Heart left ventricle (tissue), 16 donors: Measurements from ENCODE around the gene LRP10. TPM values are rescaled to one million over a fixed set of nuclear protein-coding genes. Genes with fewer than 3 reads are reported as not detected.

ENCODE experiments used
- ATAC-seq, 4 donors: fragments of 200-7000 bp; cut with Tn5 transposase; one replicate each; pipeline ENCODE4 v1.9.1; 2020 to 2022; ENCODE audit warnings: moderate library complexity in 4 of 4, mild to moderate bottlenecking in 3 of 4, moderate number of reproducible peaks in 1 of 4
- DNase-seq, 5 donors: peaks; one replicate each; pipeline ENCODE4 v3.0.0-alpha.2; 2020
- H3K27ac ChIP-seq, 12 donors: fragments of 200-600 bp; sonication (generic) in 4 of 12; one replicate each; pipeline versions ENCODE4 v1.5.0 to v1.8.0; 2016 to 2022; ENCODE audit warnings: mild to moderate bottlenecking in 2 of 12
- H3K27me3 ChIP-seq, 9 donors: fragments of 200-600 bp; sonication (generic) in 2 of 9; one replicate each; pipeline versions ENCODE4 v1.5.1 to v1.8.0; 2016 to 2022; ENCODE audit warnings: mild to moderate bottlenecking in 3 of 9
- H3K36me3 ChIP-seq, 9 donors: fragments of 200-600 bp; sonication (generic) in 2 of 9; one replicate each; pipeline versions ENCODE4 v1.5.0 to v1.8.0; 2018 to 2022; ENCODE audit warnings: mild to moderate bottlenecking in 2 of 9
- H3K4me1 ChIP-seq, 12 donors: fragments of 200-600 bp; sonication (generic) in 4 of 12; one replicate each; pipeline versions ENCODE4 v1.5.0 to v1.8.0; 2016 to 2022; ENCODE audit warnings: mild to moderate bottlenecking in 3 of 12
- H3K4me3 ChIP-seq, 12 donors: fragments of 200-600 bp; sonication (generic) in 4 of 12; one replicate each; pipeline versions ENCODE4 v1.5.0 to v1.8.0; 2017 to 2022; ENCODE audit warnings: mild to moderate bottlenecking in 9 of 12, moderate library complexity in 4 of 12
- H3K9me3 ChIP-seq, 12 donors: fragments of 200-600 bp; sonication (generic) in 4 of 12; one replicate each; pipeline versions ENCODE4 v1.5.0 to v1.8.0; 2016 to 2022; ENCODE audit warnings: mild to moderate bottlenecking in 1 of 12
- POLR2A ChIP-seq, 2 donors: fragments of 450-650 bp; IDR thresholded peaks; one replicate each; pipeline ENCODE4 v1.6.1; 2017; ENCODE audit warnings: antibody characterized with exemption in 2 of 2, mild to moderate bottlenecking in 2 of 2, moderate library complexity in 2 of 2
- WGBS, 4 donors: extraction: QIAGEN DNeasy Blood & Tissue Kit in 2 of 4; methylation state at CpG; one replicate each; pipeline versions ENCODE4 v1.1.5 to v1.1.7; 2013 to 2018; 5-methylcytosine and 5-hydroxymethylcytosine counted together
- intact Hi-C, 10 donors: fragments of 100-400 bp; cut with DNase I; formaldehyde crosslinking; loops; one replicate each; pipeline versions ENCODE4 v1.11.1 to v1.14.2; 2022
- polyA plus RNA-seq, 2 donors: library from polyadenylated mRNA; stranded (reverse); fragments of 200-250 nt; gene quantifications; one replicate each; pipeline ENCODE4 v1.2.3, GENCODE V29; 2013
- total RNA-seq, 9 donors: library from RNA; depleted of rRNA in 2 of 9; stranded (reverse); fragments of >200 nt in 2 of 9; fragmentation: NEBNext Ultra II Directional in 3 of 9; extraction: Animal tissue kit (Norgen Biotek cat#: 25700) in 3 of 9; gene quantifications; one replicate each; pipeline versions ENCODE4 v1.1.0 to v1.2.4, GENCODE V29; 2016 to 2023
- TF ChIP-seq, protein P1 (sequence below), 12 donors: fragments of 200-600 bp; sonication (generic) in 4 of 12; IDR thresholded peaks; one replicate each; pipeline versions ENCODE4 v1.5.0 to v1.8.0; 2018 to 2022; ENCODE audit warnings: antibody characterized with exemption in 12 of 12, mild to moderate bottlenecking in 5 of 12
- donor health status: ischemic (EF 13 %, LVEDD 7.1; RV severe dilation, severe dysfunction).
- donor health status: healthy with polysubstance abuse.
- donor health status: DM: no; HTN: yes; CAD: no.
- donor health status: DM: no; HTN: no; CAD: no.
- donor health status: ischemic (EF 25% LVEDD 6.9; RV normal size, moderate dysfunction).
- donor health status: ischemic (EF 25% LVEDD 5.7; RV mildly dilated, moderate dysfunction).
- donor health status: healthy.
- donor health status: DM: yes; HTN: yes; CAD: no.
- donor health status: ischemic (EF 35%, LVEDD 5.7; RV mildly dilated, moderate dysfunction).
- donor health status: nonischemic (EF 11% LVEDD 7.7; RV severe dilation, severe dysfunction).
- donor health status: DM: yes; HTN: yes; CAD: no.
- donor health status: PGD.
- donor health status: ischemic (EF 29% LVEDD 5.4; RV normal size, mild dysfunction).
- donor health status: nonischemic (EF 23%, LVEDD 6.1; RV moderate dilation, normal function).

Gene LRP10
- total and polyA plus RNA-seq, 11 donors, result 11.0 to 128 (median 64.5) TPM

DNA sequence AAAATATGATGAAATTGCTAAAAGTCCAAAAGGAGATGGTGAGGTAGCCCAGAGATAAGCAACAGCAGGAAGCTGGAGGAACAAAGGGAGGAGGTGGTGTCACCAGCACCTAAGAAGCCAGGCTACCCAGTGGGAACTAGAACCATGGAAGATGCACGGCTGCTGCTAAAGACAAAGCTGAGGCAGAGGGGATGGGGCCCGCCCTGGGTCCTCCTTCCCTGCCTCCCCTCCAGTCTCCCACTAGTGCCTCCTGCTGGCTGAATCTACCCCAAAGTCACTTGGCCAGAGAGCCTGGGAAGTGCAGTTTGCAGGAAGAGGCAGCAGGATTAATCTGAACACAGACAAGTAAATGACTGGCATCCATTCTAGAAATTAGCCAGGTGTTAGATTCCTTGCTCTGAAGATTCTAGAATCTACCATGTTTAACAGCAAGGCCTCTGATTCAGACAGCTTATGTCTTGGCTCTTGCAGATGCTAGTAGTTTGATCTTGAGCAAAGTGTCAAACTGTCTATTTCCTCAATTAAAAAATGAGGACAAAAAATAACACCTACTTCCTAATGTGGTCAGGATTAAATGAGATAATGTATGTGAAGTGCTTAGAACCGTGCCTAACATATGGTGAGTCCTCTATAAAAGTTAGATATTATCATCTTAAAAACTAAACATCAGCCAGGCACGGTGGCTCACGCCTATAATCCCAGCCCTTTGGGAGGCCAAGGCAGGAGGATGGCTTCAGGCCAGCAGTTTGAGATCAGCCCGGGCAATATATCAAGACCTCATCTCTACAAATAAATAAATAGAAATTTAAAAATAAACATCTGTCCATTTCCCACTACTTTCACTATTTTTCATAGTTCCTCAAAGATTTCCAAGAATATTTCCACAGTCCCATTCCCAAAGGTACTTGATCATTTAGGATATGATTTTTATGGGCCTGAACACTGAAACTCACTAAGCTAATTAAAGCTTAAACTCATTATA, 5.8 kb upstream of the LRP10 start:
- TF ChIP-seq POLR2A (IDR thresholded peaks at IDR 0.05), result no peak
- TF ChIP-seq, protein P1, sequence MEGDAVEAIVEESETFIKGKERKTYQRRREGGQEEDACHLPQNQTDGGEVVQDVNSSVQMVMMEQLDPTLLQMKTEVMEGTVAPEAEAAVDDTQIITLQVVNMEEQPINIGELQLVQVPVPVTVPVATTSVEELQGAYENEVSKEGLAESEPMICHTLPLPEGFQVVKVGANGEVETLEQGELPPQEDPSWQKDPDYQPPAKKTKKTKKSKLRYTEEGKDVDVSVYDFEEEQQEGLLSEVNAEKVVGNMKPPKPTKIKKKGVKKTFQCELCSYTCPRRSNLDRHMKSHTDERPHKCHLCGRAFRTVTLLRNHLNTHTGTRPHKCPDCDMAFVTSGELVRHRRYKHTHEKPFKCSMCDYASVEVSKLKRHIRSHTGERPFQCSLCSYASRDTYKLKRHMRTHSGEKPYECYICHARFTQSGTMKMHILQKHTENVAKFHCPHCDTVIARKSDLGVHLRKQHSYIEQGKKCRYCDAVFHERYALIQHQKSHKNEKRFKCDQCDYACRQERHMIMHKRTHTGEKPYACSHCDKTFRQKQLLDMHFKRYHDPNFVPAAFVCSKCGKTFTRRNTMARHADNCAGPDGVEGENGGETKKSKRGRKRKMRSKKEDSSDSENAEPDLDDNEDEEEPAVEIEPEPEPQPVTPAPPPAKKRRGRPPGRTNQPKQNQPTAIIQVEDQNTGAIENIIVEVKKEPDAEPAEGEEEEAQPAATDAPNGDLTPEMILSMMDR (IDR thresholded peaks at IDR 0.05), result peak in 4 of 12 donors; percentile 7 to 23 (median 12)
- ATAC-seq, result no peak
- WGBS, 4 donors, result 57 to 64% (median 61%) methylated on average over 6 of the region's 6 CpGs
- intact Hi-C loops, result no loop called here
- Histone ChIP-seq H3K36me3 (no peaks in the 10 kb centered on the region), H3K4me1 (peaks cover 0 to 9% (median 7%) of the 10 kb centered on the region in 12 donors), H3K27ac (no peak overlapping the region), H3K27me3 (no peaks in the 10 kb centered on the region), H3K9me3 (no peaks in the 10 kb centered on the region), H3K4me3 (no peak overlapping the region)
- no peak for DNase-seq

DNA sequence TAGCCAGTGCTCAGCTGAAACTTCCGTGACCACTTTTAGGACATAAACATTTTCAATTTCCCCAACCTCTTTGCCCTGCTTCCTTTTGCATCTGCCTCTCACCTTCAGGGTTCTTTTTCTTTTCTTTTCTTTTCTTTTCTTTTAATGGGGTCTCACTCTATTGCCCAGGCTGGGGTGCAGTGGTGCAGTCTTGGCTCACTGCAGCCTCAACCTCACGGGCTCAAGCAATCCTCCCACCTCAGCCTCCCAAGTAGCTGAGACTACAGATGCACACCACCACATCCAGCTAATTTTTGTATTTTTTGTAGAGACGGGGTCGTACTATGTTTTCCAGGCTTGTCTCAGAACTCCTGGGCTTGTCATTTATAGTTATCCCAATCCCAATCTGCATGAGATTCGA, 4.7 kb upstream of the LRP10 start:
- Histone ChIP-seq H3K27ac (no peak overlapping the region), H3K4me1 (peaks cover 0 to 13% (median 10%) of the 10 kb centered on the region in 12 donors), H3K27me3 (no peaks in the 10 kb centered on the region), H3K36me3 (no peaks in the 10 kb centered on the region), H3K4me3 (no peak overlapping the region), H3K9me3 (no peaks in the 10 kb centered on the region)
- intact Hi-C loops, result no loop called here
- WGBS, 4 donors, result 95 to 98% (median 97%) methylated on average over 5 of the region's 5 CpGs
- TF ChIP-seq POLR2A (IDR thresholded peaks at IDR 0.05), result no peak
- TF ChIP-seq, protein P1 (IDR thresholded peaks at IDR 0.05), result no peak
- DNase-seq (no peak), ATAC-seq (no peak)

DNA sequence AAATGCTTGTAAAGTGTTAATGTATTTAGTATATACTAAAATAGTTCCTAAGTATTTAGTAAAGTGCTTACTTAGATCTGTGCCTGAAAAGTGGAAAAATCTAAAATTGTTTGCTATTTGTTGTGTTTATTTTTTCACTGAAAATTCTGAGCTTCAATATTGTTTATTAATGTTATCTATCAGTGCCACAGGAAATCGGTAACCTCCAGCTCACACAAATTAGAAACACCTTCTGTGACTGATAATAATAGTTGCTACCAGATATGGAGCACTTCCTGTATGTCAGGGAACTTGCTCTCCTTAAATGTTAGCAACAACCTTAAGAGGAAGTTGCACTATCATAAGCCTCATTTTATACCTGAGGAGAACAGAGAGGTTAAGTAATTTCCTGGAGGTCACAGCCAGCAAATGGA, 723 bp upstream of the LRP10 start:
- no peaks in the 10 kb centered on the region for H3K9me3 ChIP-seq
- no peaks in the 10 kb centered on the region for H3K27me3 ChIP-seq
- H3K27ac ChIP-seq, result peak overlapping the region; percentile 90 to 100 (median 98)
- H3K36me3 ChIP-seq, result peaks cover 0 to 29% (median 27%) of the 10 kb centered on the region in 9 donors
- peaks cover 4 to 31% (median 15%) of the 10 kb centered on the region in 12 donors for H3K4me1 ChIP-seq
- H3K4me3 ChIP-seq, result peak overlapping the region; percentile 66 to 100 (median 95)
- 2 to 5% (median 3%) methylated on average over 1 of the region's 1 CpG for WGBS, 4 donors
- DNase-seq, result no peak
- peak; percentile 6 to 32 (median 16) for ATAC-seq
- no peak for TF ChIP-seq POLR2A (IDR thresholded peaks at IDR 0.05)
- TF ChIP-seq, protein P1 (IDR thresholded peaks at IDR 0.05), result no peak
- intact Hi-C loops, result loop anchor here in 3 of 10 donors (5.0 kb wide), 2 partner anchors 46 to 56 kb away; partner anchors contain the start of genes RBM23 (in 2 of the 3) and PRMT5 (in 1 of the 3)
